H1 (cell line): ENCODE measurements around the gene ITPK1. TPM values are rescaled to one million over a fixed set of nuclear protein-coding genes. Genes with fewer than 3 reads are reported as not detected.

Experiments used
- CTCF ChIA-PET: fragments of 300-600 bp; sonication (Branson Sonifier 250); formaldehyde crosslinking; loops from one replicate; lab custom pipeline; 2021; ENCODE audit not compliant: partially characterized antibody; lab: Charles Lee
- POLR2A ChIA-PET: fragments of 300-600 bp; sonication (Branson Sonifier 250); formaldehyde crosslinking; loops from one replicate; lab custom pipeline; 2021; ENCODE audit warnings: inconsistent platforms; ENCODE audit not compliant: partially characterized antibody; lab: Charles Lee
- DNase-seq, 2 experiments: peaks; one replicate each; pipeline versions ENCODE4 v3.0.0 to v3.0.0-alpha.2; 2010 to 2022; ENCODE audit warnings: low spot score in 2 of 2, low read depth in 1 of 2, mixed read lengths in 1 of 2
- FAIRE-seq: peaks from 2 replicates; lab custom pipeline; 2011; peaks lifted over from hg19 to GRCh38; lab: Jason Lieb, UNC
- H2AFZ ChIP-seq: 2 replicates; pipeline ENCODE4 v1.8.1; 2012; ENCODE audit warnings: low read length, inconsistent platforms
- H2AK5ac ChIP-seq: 2 replicates; pipeline ENCODE4 v1.6.1; 2013; ENCODE audit warnings: low read depth, low read length
- H2BK120ac ChIP-seq: replicated peaks from 2 replicates; pipeline ENCODE3; 2013; ENCODE audit warnings: low read depth, low read length, inconsistent platforms
- H2BK12ac ChIP-seq: 2 replicates; pipeline ENCODE4 v1.6.1; 2013; ENCODE audit warnings: low read depth, low read length
- H2BK15ac ChIP-seq: 2 replicates; pipeline ENCODE4 v1.6.1; 2013; ENCODE audit warnings: low read length
- H2BK20ac ChIP-seq: 2 replicates; pipeline ENCODE4 v1.6.1; 2013; ENCODE audit warnings: low read length
- H2BK5ac ChIP-seq: 2 replicates; pipeline ENCODE4 v1.6.1; 2013; ENCODE audit warnings: low read depth, low read length
- H3K14ac ChIP-seq: 2 replicates; pipeline ENCODE4 v1.6.1; 2013; ENCODE audit warnings: inconsistent platforms; ENCODE audit not compliant: insufficient read length
- H3K18ac ChIP-seq: 2 replicates; pipeline ENCODE4 v1.6.1; 2013; ENCODE audit warnings: low read length; ENCODE audit errors: extremely low read depth
- H3K23ac ChIP-seq: 2 replicates; pipeline ENCODE4 v1.6.1; 2013; ENCODE audit warnings: inconsistent platforms; ENCODE audit not compliant: insufficient read length
- H3K23me2 ChIP-seq: 2 replicates; pipeline ENCODE4 v1.6.1; 2013; ENCODE audit warnings: low read depth, low read length
- H3K27ac ChIP-seq: 2 replicates; pipeline ENCODE4 v1.6.1; 2011; ENCODE audit warnings: low read depth, low read length, inconsistent platforms
- H3K27me3 ChIP-seq, 4 experiments: replicated peaks in 1 of 4; 1 replicate in 1 of 4; 2 replicates in 3 of 4; pipeline versions ENCODE4 v1.6.1 to v1.8.1; 2011 to 2013; ENCODE audit warnings: low read length in 3 of 4, mild to moderate bottlenecking in 3 of 4, inconsistent platforms in 2 of 4, mixed read lengths in 2 of 4, moderate library complexity in 1 of 4; ENCODE audit not compliant: control insufficient read depth in 3 of 4, insufficient read depth in 3 of 4; ENCODE audit errors: extremely low read depth in 1 of 4
- H3K36me3 ChIP-seq, 4 experiments: 2 replicates each; pipeline versions ENCODE4 v1.6.1 to v1.8.1; 2011 to 2013; ENCODE audit warnings: mild to moderate bottlenecking in 4 of 4, low read length in 3 of 4, moderate library complexity in 2 of 4, control low read depth in 1 of 4, inconsistent platforms in 1 of 4; ENCODE audit not compliant: insufficient read depth in 4 of 4, control insufficient read depth in 2 of 4
- H3K4ac ChIP-seq: replicated peaks from 2 replicates; pipeline ENCODE3; 2013; ENCODE audit warnings: low read length, low read depth, mixed read lengths, inconsistent platforms; ENCODE audit not compliant: insufficient read length
- H3K4me1 ChIP-seq, 4 experiments: replicated peaks in 1 of 4; 1 replicate in 1 of 4; 2 replicates in 3 of 4; pipeline versions ENCODE4 v1.6.1 to v1.8.1; 2011 to 2013; ENCODE audit warnings: low read length in 3 of 4, inconsistent platforms in 2 of 4, mixed read lengths in 1 of 4; ENCODE audit not compliant: insufficient read depth in 4 of 4, control insufficient read depth in 3 of 4
- H3K4me2 ChIP-seq, 2 experiments: 2 replicates each; pipeline versions ENCODE4 v1.6.1 to v1.8.1; 2011 to 2013; ENCODE audit warnings: low read depth in 2 of 2, low read length in 2 of 2, control low read depth in 1 of 2, inconsistent platforms in 1 of 2, mild to moderate bottlenecking in 1 of 2; ENCODE audit not compliant: insufficient read depth in 1 of 2
- H3K4me3 ChIP-seq, 4 experiments: fragments of 200-600, 300-600 bp in 1 of 4; sonication (generic), shearing (Covaris generic), sonication (Bioruptor Twin) in 1 of 4; 2 replicates each; pipeline versions ENCODE4 v1.5.1 to v1.8.1; 2011 to 2016; ENCODE audit warnings: low read length in 4 of 4, low read depth in 3 of 4, control low read depth in 2 of 4, inconsistent platforms in 2 of 4, mild to moderate bottlenecking in 2 of 4, mixed read lengths in 1 of 4, moderate library complexity in 1 of 4; ENCODE audit not compliant: insufficient read depth in 2 of 4; ENCODE audit errors: extremely low read depth in 1 of 4
- H3K56ac ChIP-seq: replicated peaks from 2 replicates; pipeline ENCODE3; 2013; ENCODE audit warnings: low read depth, mild to moderate bottlenecking, mixed read lengths, low read length, inconsistent platforms; ENCODE audit not compliant: insufficient read length
- H3K79me1 ChIP-seq: 2 replicates; pipeline ENCODE4 v1.6.1; 2013; ENCODE audit warnings: low read depth, low read length, control low read depth
- H3K79me2 ChIP-seq, 2 experiments: 2 replicates each; pipeline versions ENCODE4 v1.6.1 to v1.8.1; 2012 to 2013; ENCODE audit warnings: low read length in 2 of 2, mild to moderate bottlenecking in 2 of 2, inconsistent platforms in 1 of 2; ENCODE audit not compliant: insufficient read depth in 2 of 2, control insufficient read depth in 1 of 2
- H3K9ac ChIP-seq, 4 experiments: replicated peaks in 1 of 4; 1 replicate in 1 of 4; 2 replicates in 3 of 4; pipeline versions ENCODE4 v1.6.1 to v1.8.1; 2011 to 2013; ENCODE audit warnings: low read depth in 3 of 4, low read length in 3 of 4, control low read depth in 2 of 4, mild to moderate bottlenecking in 2 of 4, moderate library complexity in 2 of 4, inconsistent platforms in 1 of 4; ENCODE audit errors: extremely low read depth in 1 of 4
- H3K9me3 ChIP-seq, 2 experiments: 2 replicates each; pipeline versions ENCODE4 v1.6.1 to v1.8.1; 2012 to 2013; ENCODE audit warnings: mild to moderate bottlenecking in 2 of 2, moderate library complexity in 2 of 2, control low read depth in 1 of 2, inconsistent platforms in 1 of 2, low read depth in 1 of 2, low read length in 1 of 2, mixed read lengths in 1 of 2; ENCODE audit not compliant: insufficient read depth in 2 of 2
- H4K20me1 ChIP-seq, 2 experiments: replicated peaks in 1 of 2; 2 replicates each; pipeline versions ENCODE3 to v1.8.1; 2011 to 2013; ENCODE audit warnings: inconsistent platforms in 2 of 2, low read length in 2 of 2, mild to moderate bottlenecking in 1 of 2; ENCODE audit not compliant: insufficient read depth in 2 of 2, control insufficient read depth in 1 of 2
- H4K5ac ChIP-seq: 2 replicates; pipeline ENCODE4 v1.6.1; 2013; ENCODE audit warnings: low read length, low read depth, mixed read lengths, inconsistent platforms; ENCODE audit not compliant: insufficient read length
- H4K8ac ChIP-seq: 2 replicates; pipeline ENCODE4 v1.8.0; 2013; ENCODE audit warnings: mild to moderate bottlenecking, moderate library complexity, low read length, inconsistent platforms; ENCODE audit not compliant: insufficient read depth; ENCODE audit errors: extremely low read depth
- H4K91ac ChIP-seq: replicated peaks from 2 replicates; pipeline ENCODE3; 2013; ENCODE audit warnings: low read length, mixed read lengths, inconsistent platforms; ENCODE audit not compliant: insufficient read length
- CBX8 ChIP-seq: fragments of 300-800, 300-1000 bp; sonication (generic); IDR thresholded peaks from 2 replicates; pipeline ENCODE4 v1.7.1; 2016; ENCODE audit warnings: low read depth, low read length, borderline replicate concordance
- CREB1 ChIP-seq: IDR thresholded peaks from 2 replicates; pipeline ENCODE4 v1.6.1; 2012; ENCODE audit warnings: inconsistent platforms
- EGR1 ChIP-seq: IDR thresholded peaks from 2 replicates; pipeline ENCODE4 v1.6.1; 2011; ENCODE audit warnings: low read depth, low read length, borderline replicate concordance
- FOSL1 ChIP-seq: IDR thresholded peaks from 2 replicates; pipeline ENCODE4 v1.6.1; 2011; ENCODE audit warnings: mild to moderate bottlenecking, low read depth, low read length, moderate library complexity; ENCODE audit not compliant: insufficient read depth
- POLR2AphosphoS5 ChIP-seq: IDR thresholded peaks from 2 replicates; pipeline ENCODE4 v1.6.1; 2011; ENCODE audit warnings: low read depth, low read length
- RNF2 ChIP-seq: fragments of 200-900, 300-1000 bp; sonication (generic); IDR thresholded peaks from 2 replicates; pipeline ENCODE4 v1.7.1; 2016; ENCODE audit warnings: borderline replicate concordance, low read depth, mild to moderate bottlenecking, antibody characterized with exemption, low read length; ENCODE audit not compliant: poor library complexity, severe bottlenecking; ENCODE audit errors: missing control alignments
- SAP30 ChIP-seq: fragments of 300-600 bp; sonication (generic); IDR thresholded peaks from 2 replicates; pipeline ENCODE4 v1.7.1; 2012; ENCODE audit warnings: low read length, moderate library complexity, mild to moderate bottlenecking, inconsistent platforms; ENCODE audit not compliant: insufficient read depth, insufficient replicate concordance
- SIN3A ChIP-seq, 2 experiments: IDR thresholded peaks in 1 of 2; conservative IDR thresholded peaks in 1 of 2; 2 replicates each; pipeline ENCODE4 v1.6.1; 2011 to 2012; ENCODE audit warnings: low read length in 2 of 2, improper control_type of control experiment in 1 of 2, low read depth in 1 of 2, mild to moderate bottlenecking in 1 of 2
- SIRT6 ChIP-seq: IDR thresholded peaks from one replicate; pipeline ENCODE4 v1.7.1; 2012; ENCODE audit warnings: low read length, inconsistent platforms
- SP4 ChIP-seq: IDR thresholded peaks from 2 replicates; pipeline ENCODE4 v1.6.1; 2012; ENCODE audit warnings: low read length, inconsistent platforms
- TBP ChIP-seq: IDR thresholded peaks from 2 replicates; pipeline ENCODE4 v1.6.1; 2011; ENCODE audit warnings: low read depth, low read length, improper control_type of control experiment
- TCF12 ChIP-seq: IDR thresholded peaks from 2 replicates; pipeline ENCODE4 v1.6.1; 2011; ENCODE audit warnings: low read depth, mild to moderate bottlenecking, low read length
- TEAD4 ChIP-seq: IDR thresholded peaks from 2 replicates; pipeline ENCODE4 v1.6.1; 2012; ENCODE audit warnings: low read depth, low read length, inconsistent platforms, mixed read lengths
- YY1 ChIP-seq: IDR thresholded peaks from 2 replicates; pipeline ENCODE4 v1.6.1; 2011; ENCODE audit warnings: low read depth, mild to moderate bottlenecking, low read length
- WGBS, 2 experiments: shearing (Covaris generic) in 1 of 2; methylation state at CpG; one replicate each; pipeline versions ENCODE4 v1.1.6 to v1.1.7; 2013 to 2015; ENCODE audit warnings: low lambda C conversion rate in 2 of 2, mixed read lengths in 2 of 2, inconsistent platforms in 1 of 2, low coverage in 1 of 2, missing lambda C conversion rate in 1 of 2; ENCODE audit not compliant: insufficient replicate concordance in 2 of 2, insufficient coverage in 1 of 2, insufficient read length in 1 of 2; ENCODE audit errors: extremely low coverage in 1 of 2, missing lambda C conversion rate in 1 of 2; 5-methylcytosine and 5-hydroxymethylcytosine counted together
- polyA plus RNA-seq, 7 experiments: library from polyadenylated mRNA; depleted of rRNA in 3 of 7; stranded (reverse) in 5 of 7; unstranded in 2 of 7; fragments of >200 nt in 5 of 7; fragments of 200-250 nt in 2 of 7; gene quantifications; 1 replicate in 5 of 7; 2 replicates in 1 of 7; 4 replicates in 1 of 7; pipeline versions ENCODE4 v1.2.1 to v1.2.3, GENCODE V29; 2011 to 2013; ENCODE audit warnings: missing spikeins in 2 of 7, mixed read lengths in 2 of 7
- total RNA-seq: library from RNA; stranded (reverse); fragmentation: NEBNext Ultra II Directional; extraction: Animal tissue kit (Norgen Biotek cat#: 25700); gene quantifications from 2 replicates; pipeline ENCODE4 v1.2.1, GENCODE V29; 2021

Gene ITPK1
- total and polyA plus RNA-seq, 2 of the 8 experiments (the other 6 are each of a cell fraction or from before 2014, with no cell fraction given): 108 to 143 TPM

- Histone ChIP-seq H3K23ac (no peak overlapping the region), H3K27ac (no peak overlapping the region), H4K20me1 (peaks cover 13 to 23% of the 10 kb centered on the region in 2 experiments), H4K8ac (no peak overlapping the region; the same call in 1 of the 2 replicates), H3K79me2 (peaks cover 0 to 79% of the 10 kb centered on the region in 2 experiments; a peak in 2 of 4 replicates), H3K56ac (no peak overlapping the region), H2AK5ac (no peak overlapping the region), H3K14ac (no peak overlapping the region), H2BK15ac (no peak overlapping the region), H3K4me1 (peaks cover 8 to 26% (median 18%) of the 10 kb centered on the region in 4 experiments), H3K4ac (no peak overlapping the region), H3K4me2 (no peak overlapping the region), H3K9me3 (no peaks in the 10 kb centered on the region), H3K79me1 (peaks cover 18% of the 10 kb centered on the region), H3K9ac (no peak overlapping the region), H2BK12ac (no peak overlapping the region), H4K5ac (no peak overlapping the region), H2BK20ac (no peak overlapping the region), H2BK120ac (no peak overlapping the region), H3K18ac (no peak overlapping the region), H3K27me3 (no peaks in the 10 kb centered on the region), H4K91ac (no peak overlapping the region), H2AFZ (no peak overlapping the region), H2BK5ac (peak overlapping the region; percentile 4; the same call in 1 of the 2 replicates), H3K36me3 (no peaks in the 10 kb centered on the region), H3K4me3 (no peak overlapping the region), H3K23me2 (no peaks in the 10 kb centered on the region)
- 87% methylated on average over 8 of the region's 8 CpGs; no CpG with 5 or more reads in 1 of the 2 experiments for WGBS, 2 experiments
- ChIA-PET CTCF (interaction anchor here (0.6 to 2.5 kb wide), 3 partner anchors 83 to 678 kb away, joined by 3 to 10 read pairs (median 4); no protein-coding TSS in a partner anchor), POLR2A (no interaction called here)
- DNase-seq (no peak), FAIRE-seq (no peak)
- no peak for TF ChIP-seq RNF2
- TF ChIP-seq SAP30: no peak
- no peak for TF ChIP-seq TEAD4
- no peak for TF ChIP-seq EGR1
- TF ChIP-seq FOSL1: no peak
- TF ChIP-seq CBX8: no peak
- no peak for TF ChIP-seq SIRT6
- TF ChIP-seq TBP: no peak
- no peak for TF ChIP-seq YY1
- no peak for TF ChIP-seq TCF12
- no peak for TF ChIP-seq CREB1
- no peak for TF ChIP-seq POLR2AphosphoS5
- TF ChIP-seq SIN3A (conservative IDR thresholded peaks at IDR 0.05 in 1 of 2, IDR thresholded peaks at IDR 0.05 in 1 of 2; ENCODE audit: low read depth in 1 of 2, low read length in 2 of 2): no peak
- no peak for TF ChIP-seq SP4
Measured at GRCh38 chr14:93029911-93030508, 85.7 kb downstream of the ITPK1 start.
